ENCODE results near the gene ENOSF1. TPM values are rescaled to one million over a fixed set of nuclear protein-coding genes. Genes with fewer than 3 reads are reported as not detected.

The ENOSF1 gene
- total RNA-seq, 4 donors from 2014 or later, result 44.5 to 97.3 (median 74.2) TPM

GRCh38 chr18:631560-631959 lies 80.9 kb downstream of the ENOSF1 start:
- DNase-seq, result no peak
- no peak overlapping the region for H3K27ac ChIP-seq
- H3K4me3 ChIP-seq, result no peak overlapping the region
- H3K4me1 ChIP-seq, result no peaks in the 10 kb centered on the region
- in situ Hi-C loops (cut with MboI; ENCODE audit: low pct_ligation_motif_present in 1 of 4, low pct_unique_long_range_greater_than_20kb in 1 of 4, low sequenced_read_pairs in 3 of 4) (no loop called here), intact Hi-C loops (cut with DNase I; ENCODE audit: low total_unique reads) (no loop called here)
- no peaks in the 10 kb centered on the region for H3K36me3 ChIP-seq
- TF ChIP-seq POLR2AphosphoS5 (IDR thresholded peaks at IDR 0.05), result no peak
- no peak for TF ChIP-seq CTCF (IDR thresholded peaks at IDR 0.05)
- no peak for TF ChIP-seq EP300 (IDR thresholded peaks at IDR 0.05; ENCODE audit: low read depth)
- no peak for TF ChIP-seq POLR2A (IDR thresholded peaks at IDR 0.05)
- no peaks in the 10 kb centered on the region for H3K9me3 ChIP-seq
- H3K27me3 ChIP-seq, result no peaks in the 10 kb centered on the region

GRCh38 chr18:629269-630150 lies 82.9 kb downstream of the ENOSF1 start:
- in situ Hi-C loops (cut with MboI; ENCODE audit: low pct_ligation_motif_present in 1 of 4, low pct_unique_long_range_greater_than_20kb in 1 of 4, low sequenced_read_pairs in 3 of 4) (loop anchor here in 3 of 4 donors (10.0 kb wide), 2 partner anchors 195 to 205 kb away; no protein-coding TSS in a partner anchor), intact Hi-C loops (cut with DNase I; ENCODE audit: low total_unique reads) (loop anchor here (10.0 kb wide), 1 partner anchor 205 kb away; no protein-coding TSS in a partner anchor)
- no peaks in the 10 kb centered on the region for H3K36me3 ChIP-seq
- H3K9me3 ChIP-seq, result no peaks in the 10 kb centered on the region
- WGBS, 2 donors (ENCODE audit: low coverage in 1 of 2), result 91% methylated on average over 4 to 6 of the region's 6 CpGs
- H3K27me3 ChIP-seq, result no peaks in the 10 kb centered on the region
- no peak overlapping the region for H3K4me3 ChIP-seq
- H3K27ac ChIP-seq, result no peak overlapping the region
- no peaks in the 10 kb centered on the region for H3K4me1 ChIP-seq
- TF ChIP-seq EP300 (IDR thresholded peaks at IDR 0.05; ENCODE audit: low read depth) (no peak), CTCF (IDR thresholded peaks at IDR 0.05) (no peak), POLR2AphosphoS5 (IDR thresholded peaks at IDR 0.05) (no peak), POLR2A (IDR thresholded peaks at IDR 0.05) (no peak)
- no peak for DNase-seq

- 48 to 56% methylated on average over 2 of the region's 2 CpGs for WGBS, 2 donors (ENCODE audit: low coverage in 1 of 2)
- Histone ChIP-seq H3K27me3 (no peaks in the 10 kb centered on the region), H3K36me3 (no peaks in the 10 kb centered on the region), H3K4me3 (no peak overlapping the region), H3K4me1 (no peaks in the 10 kb centered on the region), H3K9me3 (no peaks in the 10 kb centered on the region), H3K27ac (no peak overlapping the region)
- intact Hi-C loops (cut with DNase I; ENCODE audit: low total_unique reads) (loop anchor here (10.0 kb wide), 1 partner anchor 208 kb away; no protein-coding TSS in a partner anchor), in situ Hi-C loops (cut with MboI; ENCODE audit: low pct_ligation_motif_present in 1 of 4, low pct_unique_long_range_greater_than_20kb in 1 of 4, low sequenced_read_pairs in 3 of 4) (loop anchor here in 3 of 4 donors (10.0 kb wide), 2 partner anchors 198 to 208 kb away; no protein-coding TSS in a partner anchor)
- no peak for TF ChIP-seq EP300 (IDR thresholded peaks at IDR 0.05; ENCODE audit: low read depth)
- no peak for TF ChIP-seq POLR2AphosphoS5 (IDR thresholded peaks at IDR 0.05)
- no peak for TF ChIP-seq POLR2A (IDR thresholded peaks at IDR 0.05)
- DNase-seq, result no peak
Observed at GRCh38 chr18:627231-627630, 85.2 kb downstream of the ENOSF1 start.

- DNase-seq, result peak; percentile 72
- in situ Hi-C loops (cut with MboI; ENCODE audit: low pct_ligation_motif_present in 1 of 4, low pct_unique_long_range_greater_than_20kb in 1 of 4, low sequenced_read_pairs in 3 of 4) (loop anchor here (5.0 to 10.0 kb wide), 3 partner anchors 201 to 211 kb away; no protein-coding TSS in a partner anchor), intact Hi-C loops (cut with DNase I; ENCODE audit: low total_unique reads) (loop anchor here (10.0 kb wide), 1 partner anchor 211 kb away; no protein-coding TSS in a partner anchor)
- Histone ChIP-seq H3K4me1 (no peaks in the 10 kb centered on the region), H3K4me3 (no peak overlapping the region), H3K27me3 (no peaks in the 10 kb centered on the region), H3K27ac (no peak overlapping the region), H3K9me3 (no peaks in the 10 kb centered on the region), H3K36me3 (no peaks in the 10 kb centered on the region)
- TF ChIP-seq CTCF (IDR thresholded peaks at IDR 0.05) (peak; percentile 52 to 73 (median 67)), POLR2AphosphoS5 (IDR thresholded peaks at IDR 0.05) (no peak)
- WGBS, 2 donors (ENCODE audit: low coverage in 1 of 2), result 60 to 61% methylated on average over 9 to 11 of the region's 11 CpGs
Observed at GRCh38 chr18:623761-624620, 88.4 kb downstream of the ENOSF1 start.

Measured in transverse colon (tissue), 4 donors.